Stimulated activated CD4-positive, alpha-beta T cell treated with anti-CD3 and anti-CD28 coated beads, Interleukin-4, amount 100 ng/mL, for 48 hours (primary cell): ENCODE data around the gene STRAP.
"Not testable (repeated sequence)": the region's sequence is repeated elsewhere in the genome, so short reads cannot be mapped to it uniquely, and the experiment has no call there.

Source experiments
- DNase-seq, 2 donors: peaks; one replicate each; pipeline ENCODE4 v3.0.0-alpha.2; 2020; ENCODE audit warnings: low read depth in 2 of 2

STRAP gene

GRCh38 chr12:15928346-15928745, 46.2 kb downstream of the STRAP start:
- DNase-seq = no peak

GRCh38 chr12:15928870-15929571, 46.8 kb downstream of the STRAP start:
- no peak for DNase-seq

GRCh38 chr12:15931590-15932053, 49.4 kb downstream of the STRAP start:
- DNase-seq = no peak

GRCh38 chr12:15932327-15932726, 50.1 kb downstream of the STRAP start:
- DNase-seq = no peak

GRCh38 chr12:15932971-15933370, 50.8 kb downstream of the STRAP start:
- DNase-seq = no peak

GRCh38 chr12:15933751-15934150, 51.6 kb downstream of the STRAP start:
- DNase-seq = no peak

- no peak for DNase-seq
Measured at GRCh38 chr12:15936751-15937150, 54.6 kb downstream of the STRAP start.

- DNase-seq = no peak
Measured at GRCh38 chr12:15937902-15938301, 55.7 kb downstream of the STRAP start.

- DNase-seq = no peak
Measured at GRCh38 chr12:15939111-15939510, 56.9 kb downstream of the STRAP start.

- no peak for DNase-seq
Measured at GRCh38 chr12:15942475-15942874, 60.3 kb downstream of the STRAP start.

- not testable (repeated sequence) for DNase-seq
Measured at GRCh38 chr12:15943519-15943918, 61.3 kb downstream of the STRAP start.

GRCh38 chr12:15948461-15948860, 66.3 kb downstream of the STRAP start:
- DNase-seq = not testable (repeated sequence)
